Glutamatergic neuron (in vitro differentiated cells): ENCODE measurements around the gene KIF20B. TPM values are rescaled to one million over a fixed set of nuclear protein-coding genes. Genes with fewer than 3 reads are reported as not detected.

Experiments used
- DNase-seq: peaks from one replicate; pipeline ENCODE4 v3.0.0; 2022
- H3K27ac Mint-ChIP-seq: one replicate; pipeline ENCODE4 v1.8.0; 2020; ENCODE audit warnings: mild to moderate bottlenecking, mixed read lengths, inconsistent platforms; ENCODE audit not compliant: unreplicated experiment
- H3K27me3 Mint-ChIP-seq: one replicate; pipeline ENCODE4 v1.8.0; 2020; ENCODE audit warnings: mild to moderate bottlenecking, moderate library complexity, mixed read lengths, inconsistent platforms; ENCODE audit not compliant: unreplicated experiment
- H3K36me3 Mint-ChIP-seq: one replicate; pipeline ENCODE4 v1.8.0; 2020; ENCODE audit warnings: mild to moderate bottlenecking, mixed read lengths, inconsistent platforms; ENCODE audit not compliant: unreplicated experiment
- H3K4me1 Mint-ChIP-seq: one replicate; pipeline ENCODE4 v1.8.0; 2020; ENCODE audit warnings: mild to moderate bottlenecking, low read depth, mixed read lengths, inconsistent platforms; ENCODE audit not compliant: unreplicated experiment
- H3K4me3 Mint-ChIP-seq: one replicate; pipeline ENCODE4 v1.8.0; 2020; ENCODE audit warnings: mild to moderate bottlenecking, mixed read lengths, inconsistent platforms; ENCODE audit not compliant: unreplicated experiment
- H3K9me3 Mint-ChIP-seq: one replicate; pipeline ENCODE4 v1.8.0; 2020; ENCODE audit warnings: mild to moderate bottlenecking, moderate library complexity, mixed read lengths, inconsistent platforms; ENCODE audit not compliant: unreplicated experiment
- CTCF ChIP-seq: fragments of 200-600 bp; sonication (generic); IDR thresholded peaks from one replicate; pipeline ENCODE4 v1.5.0; 2021; ENCODE audit not compliant: partially characterized antibody, unreplicated experiment
- total RNA-seq: library from RNA; stranded (reverse); fragmentation: NEBNext Ultra II Directional; extraction: Animal tissue kit (Norgen Biotek cat#: 25700); gene quantifications from one replicate; pipeline ENCODE4 v1.2.1, GENCODE V29; 2021; ENCODE audit not compliant: unreplicated experiment

The KIF20B gene
- total RNA-seq, 1 donor from 2014 or later: 10.7 TPM

GRCh38 chr10:89808842-89809241 lies 107.5 kb downstream of the KIF20B start:
- Mint-ChIP-seq H3K4me3 (no peak overlapping the region), H3K36me3 (no peaks in the 10 kb centered on the region), H3K27ac (no peak overlapping the region), H3K4me1 (no peaks in the 10 kb centered on the region), H3K27me3 (no peaks in the 10 kb centered on the region), H3K9me3 (no peaks in the 10 kb centered on the region)
- no peak for DNase-seq
- TF ChIP-seq CTCF: no peak

GRCh38 chr10:89809766-89810165 lies 108.4 kb downstream of the KIF20B start:
- Mint-ChIP-seq H3K9me3 (no peaks in the 10 kb centered on the region), H3K27me3 (no peaks in the 10 kb centered on the region), H3K4me1 (no peaks in the 10 kb centered on the region), H3K4me3 (no peak overlapping the region), H3K27ac (no peak overlapping the region), H3K36me3 (no peaks in the 10 kb centered on the region)
- TF ChIP-seq CTCF: no peak
- no peak for DNase-seq

DNA sequence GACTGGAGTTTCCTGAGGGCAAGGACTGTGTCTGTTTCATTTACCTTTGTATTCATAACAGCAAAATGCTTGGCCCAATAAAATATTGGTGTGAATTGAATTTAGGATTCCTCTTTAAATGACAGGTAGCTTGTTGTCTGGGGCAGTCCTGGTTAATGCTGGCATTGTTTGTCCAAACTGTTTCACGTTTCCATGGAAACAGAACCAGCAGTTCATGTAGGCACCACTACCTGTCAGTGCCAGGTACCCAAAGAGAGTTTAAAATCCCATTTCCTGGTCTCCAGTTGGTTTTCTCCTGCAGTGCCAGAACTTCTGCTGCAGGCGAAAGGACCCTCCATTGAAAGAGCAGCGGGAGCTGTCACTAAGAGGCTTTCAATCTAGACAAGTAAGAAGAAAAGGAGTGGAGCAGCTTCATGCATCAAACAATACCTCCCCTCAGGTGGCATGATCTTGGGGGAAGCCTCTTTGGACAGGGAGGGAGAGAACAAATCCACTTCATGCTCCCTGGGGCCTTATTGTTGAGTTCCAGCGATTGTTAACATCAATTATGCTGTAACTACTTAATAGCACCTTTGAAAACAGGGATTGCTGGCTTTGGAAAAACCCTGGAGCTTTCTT lies 109.6 kb downstream of the KIF20B start:
- H3K4me1 Mint-ChIP-seq: no peaks in the 10 kb centered on the region
- no peak overlapping the region for H3K27ac Mint-ChIP-seq
- no peaks in the 10 kb centered on the region for H3K9me3 Mint-ChIP-seq
- no peak overlapping the region for H3K4me3 Mint-ChIP-seq
- no peak for TF ChIP-seq CTCF
- no peak for DNase-seq
- no peaks in the 10 kb centered on the region for H3K27me3 Mint-ChIP-seq
- H3K36me3 Mint-ChIP-seq: no peaks in the 10 kb centered on the region

DNA sequence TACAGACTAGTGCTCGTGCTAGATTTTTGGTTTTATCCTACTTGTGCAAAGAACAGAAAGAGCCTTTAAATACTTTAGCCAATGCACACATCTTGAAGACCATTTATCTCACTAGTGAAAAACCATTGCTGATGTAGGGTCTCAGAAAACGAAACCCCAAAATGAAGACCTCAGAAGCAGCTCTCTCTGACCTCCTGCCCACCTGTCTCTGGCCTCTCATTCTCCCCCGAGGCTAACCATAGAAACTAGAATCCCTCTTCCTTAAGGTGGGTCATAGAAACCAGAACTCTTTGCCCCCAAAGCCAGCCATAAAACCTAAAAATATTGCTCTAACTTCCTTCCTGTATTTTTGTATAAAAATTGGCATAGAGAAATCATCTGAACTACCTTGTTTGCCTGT lies 112.2 kb downstream of the KIF20B start:
- no peak overlapping the region for H3K4me3 Mint-ChIP-seq
- DNase-seq: no peak
- no peaks in the 10 kb centered on the region for H3K4me1 Mint-ChIP-seq
- H3K36me3 Mint-ChIP-seq: peaks cover 12% of the 10 kb centered on the region
- H3K9me3 Mint-ChIP-seq: no peaks in the 10 kb centered on the region
- TF ChIP-seq CTCF: no peak
- H3K27me3 Mint-ChIP-seq: no peaks in the 10 kb centered on the region
- H3K27ac Mint-ChIP-seq: no peak overlapping the region

DNA sequence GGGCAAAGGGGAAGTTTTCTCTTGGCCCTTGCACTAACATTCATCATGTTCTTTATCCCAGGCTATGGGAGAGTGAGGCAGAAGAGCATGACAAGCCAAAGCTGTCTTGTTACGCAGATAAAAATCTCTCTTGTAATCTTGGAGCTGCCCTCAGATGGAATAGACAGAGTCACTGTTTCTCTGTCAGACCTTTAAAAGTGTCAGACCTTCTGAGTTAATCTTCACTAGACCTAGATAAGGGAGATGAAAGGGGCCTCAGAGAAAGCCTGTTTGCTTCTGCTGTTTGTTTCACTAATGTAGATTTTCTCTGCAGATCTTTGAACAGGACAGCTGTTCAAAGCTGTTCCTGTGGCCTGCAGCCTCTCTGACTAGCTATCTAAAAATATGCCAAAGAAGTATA lies 112.9 kb downstream of the KIF20B start:
- no peaks in the 10 kb centered on the region for H3K4me1 Mint-ChIP-seq

More for the DNA sequence above, 112.9 kb downstream of the KIF20B start:
- TF ChIP-seq CTCF: no peak
- Mint-ChIP-seq H3K36me3 (peaks cover 15% of the 10 kb centered on the region), H3K9me3 (no peaks in the 10 kb centered on the region), H3K4me3 (no peak overlapping the region), H3K27me3 (no peaks in the 10 kb centered on the region), H3K27ac (no peak overlapping the region)
- no peak for DNase-seq
